Posterior vena cava (tissue), 2 donors: ENCODE results near the gene KBTBD3. TPM values are rescaled to one million over a fixed set of nuclear protein-coding genes. Genes with fewer than 3 reads are reported as not detected.

Source experiments
- DNase-seq: peaks from one replicate; pipeline ENCODE4 v3.0.0-alpha.2; 2020; ENCODE audit warnings: low spot score
- intact Hi-C, 2 donors: fragments of 100-400 bp; cut with DNase I; formaldehyde crosslinking; loops; one replicate each; pipeline versions ENCODE4 v1.14.1 to v1.14.2; 2022 to 2023
- long read RNA-seq, 2 donors: library from polyadenylated mRNA; unstranded; transcript quantifications; one replicate each; pipeline ENCODE4 v2.0.0, GENCODE V29; 2020 to 2021
- total RNA-seq, 2 donors: library from RNA; stranded (reverse); fragmentation: NEBNext Ultra II Directional; extraction: Animal tissue kit (Norgen Biotek cat#: 25700); gene quantifications; one replicate each; pipeline ENCODE4 v1.2.1, GENCODE V29; 2021
- donor health status: DM: yes; HTN: yes; CAD: no.
- donor health status: DM: yes; HTN: yes; CAD: no.

The KBTBD3 gene
- 1 to 10 TPM; 4.7 to 8.3 TPM for total RNA-seq
- long read RNA-seq, donor 1, partial matches to known transcripts, result 1 of 2 reads
- long read RNA-seq, donor 1, other reads (novel, unspliced or antisense), result 0 of 2 reads
- long read RNA-seq, donor 2, partial matches to known transcripts, result 1 of 2 reads
- long read RNA-seq, donor 2, other reads (novel, unspliced or antisense), result 0 of 2 reads

GRCh38 chr11:106076919-106077608 is at the start of gene KBTBD3:
Gene KBTBD3, minus strand, starts transcription at chr11:106077347. Its CDS starts 18,250 bp downstream, at chr11:106059097.
- intact Hi-C loops, result no loop called here

GRCh38 chr11:106121570-106122320 is 44.6 kb upstream of the KBTBD3 start:
- intact Hi-C loops, result no loop called here
- no peak for DNase-seq

More at GRCh38 chr11:106076919-106077608, at the start of gene KBTBD3:
- peak; percentile 100 for DNase-seq

- intact Hi-C loops, result no loop called here
- DNase-seq, result no peak
Measured at GRCh38 chr11:106105986-106106385, 28.8 kb upstream of the KBTBD3 start.

- no peak for DNase-seq
- intact Hi-C loops, result loop anchor here in 1 of 2 donors (2.0 kb wide), 1 partner anchor 65 kb away; no protein-coding TSS in a partner anchor
Measured at GRCh38 chr11:106101819-106102218, 24.7 kb upstream of the KBTBD3 start.

GRCh38 chr11:106101370-106101769 is 24.2 kb upstream of the KBTBD3 start:
- no peak for DNase-seq
- intact Hi-C loops, result no loop called here

GRCh38 chr11:106098893-106099553 is 21.9 kb upstream of the KBTBD3 start:
- intact Hi-C loops, result no loop called here
- DNase-seq, result no peak

GRCh38 chr11:106092446-106092845 is 15.3 kb upstream of the KBTBD3 start:
- DNase-seq, result no peak
- intact Hi-C loops, result no loop called here

GRCh38 chr11:106091480-106092123 is 14.5 kb upstream of the KBTBD3 start:
- no peak for DNase-seq
- intact Hi-C loops, result no loop called here

- DNase-seq, result no peak
- intact Hi-C loops, result no loop called here
Measured at GRCh38 chr11:106088896-106089295, 11.7 kb upstream of the KBTBD3 start.

GRCh38 chr11:106087815-106088435 is 10.8 kb upstream of the KBTBD3 start:
- intact Hi-C loops, result no loop called here
- DNase-seq, result peak; percentile 80

- DNase-seq, result no peak
- intact Hi-C loops, result no loop called here
Measured at GRCh38 chr11:106086850-106087249, 9.7 kb upstream of the KBTBD3 start.

GRCh38 chr11:106086135-106086534 is 9.0 kb upstream of the KBTBD3 start:
- intact Hi-C loops, result no loop called here
- DNase-seq, result no peak

- intact Hi-C loops, result no loop called here
- DNase-seq, result no peak
Measured at GRCh38 chr11:106082096-106082495, 4.9 kb upstream of the KBTBD3 start.

- DNase-seq, result no peak
- intact Hi-C loops, result no loop called here
Measured at GRCh38 chr11:106077609-106078455, 685 bp upstream of the KBTBD3 start, which contains the start of gene AASDHPPT. Gene AASDHPPT, plus strand, starts transcription at chr11:106077662. Its CDS starts 49 bp downstream, at chr11:106077711.

GRCh38 chr11:106076171-106076918 is 802 bp downstream of the KBTBD3 start:
- DNase-seq, result no peak
- intact Hi-C loops, result no loop called here

- DNase-seq, result no peak
- intact Hi-C loops, result no loop called here
Measured at GRCh38 chr11:106072804-106073203, 4.3 kb downstream of the KBTBD3 start.

GRCh38 chr11:106070606-106071005 is 6.5 kb downstream of the KBTBD3 start:
- intact Hi-C loops, result no loop called here
- DNase-seq, result no peak
